AG09319 (cell line): ENCODE results near the gene BAHCC1.

Source experiments
- DNase-seq: peaks from one replicate; pipeline ENCODE4 v3.0.0-alpha.2; 2010; ENCODE audit warnings: low read depth; ENCODE audit errors: extremely low read depth
- CTCF ChIP-seq: IDR thresholded peaks from 2 replicates; pipeline ENCODE4 v1.5.1; 2011; ENCODE audit warnings: low read depth, mild to moderate bottlenecking, inconsistent platforms, low read length, moderate library complexity

The BAHCC1 gene

GRCh38 chr17:81431545-81432482 lies 36.6 kb downstream of the BAHCC1 start:
- DNase-seq = no peak
- TF ChIP-seq CTCF = no peak

GRCh38 chr17:81432941-81433340 lies 37.7 kb downstream of the BAHCC1 start:
- DNase-seq = no peak
- no peak for TF ChIP-seq CTCF

GRCh38 chr17:81433656-81434055 lies 38.4 kb downstream of the BAHCC1 start:
- DNase-seq = no peak
- no peak for TF ChIP-seq CTCF

GRCh38 chr17:81434072-81434471 lies 38.8 kb downstream of the BAHCC1 start:
- TF ChIP-seq CTCF = no peak
- no peak for DNase-seq

- no peak for TF ChIP-seq CTCF
- DNase-seq = no peak
These were observed 39.6 kb downstream of the BAHCC1 start for GRCh38 chr17:81434681-81435417.

GRCh38 chr17:81435652-81436293 lies 40.5 kb downstream of the BAHCC1 start:
- no peak for DNase-seq
- no peak for TF ChIP-seq CTCF
